Activated T-helper 1 cell treated with anti-CD3 and anti-CD28 coated beads, Interleukin-2, amount 50 U/mL, for 16 hours (primary cell): ENCODE results near the gene RPL18.

Experiments
- DNase-seq, 2 donors: peaks; one replicate each; pipeline ENCODE4 v3.0.0-alpha.2; 2020; ENCODE audit warnings: low read depth in 1 of 2, low spot score in 1 of 2

Gene RPL18

DNA sequence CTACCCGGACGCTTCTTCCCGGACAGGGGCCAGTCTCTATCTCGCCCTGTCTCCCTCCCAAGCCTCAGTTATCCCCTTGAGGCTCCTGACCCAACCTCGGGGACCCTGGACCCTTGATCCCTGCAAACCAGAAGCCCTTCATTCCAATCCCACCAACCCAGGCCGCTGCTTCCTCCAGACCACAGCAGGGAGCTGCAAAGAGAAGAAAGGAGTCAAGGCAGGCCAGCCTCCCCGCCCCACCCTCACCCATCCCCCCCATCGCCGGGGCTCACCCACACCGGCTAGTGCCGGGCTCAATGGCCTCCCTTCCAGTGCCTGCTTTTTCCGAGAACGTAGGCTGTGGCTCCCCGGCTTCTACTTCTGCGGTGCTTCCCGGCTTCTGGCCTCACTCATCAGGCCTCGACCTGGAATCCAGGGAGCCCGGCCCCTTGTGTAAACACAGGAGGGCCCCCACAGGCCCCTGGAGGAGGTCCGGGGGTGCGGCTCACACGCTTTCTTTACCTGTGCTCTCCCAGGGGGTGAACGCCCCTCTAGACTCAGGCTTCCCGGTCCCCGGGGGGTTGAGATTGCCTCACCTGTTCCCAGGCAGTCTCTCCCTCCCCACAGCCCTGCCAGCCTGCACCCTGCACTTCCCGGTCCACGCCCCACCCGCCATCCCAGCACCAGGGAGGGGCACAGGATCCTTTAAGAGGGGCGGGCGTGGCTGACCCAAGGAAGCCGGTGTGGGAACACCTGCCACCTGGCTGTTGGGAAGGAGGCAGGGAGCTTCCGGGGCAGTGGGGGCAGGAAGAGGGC lies 4.3 kb downstream of the RPL18 start, which contains the start of gene FAM83E:
FAM83E (minus strand) TSS at position 641 of the 795 bp plus-strand sequence. CDS start 1,704 bp downstream, outside the sequence.
- no peak for DNase-seq

DNA sequence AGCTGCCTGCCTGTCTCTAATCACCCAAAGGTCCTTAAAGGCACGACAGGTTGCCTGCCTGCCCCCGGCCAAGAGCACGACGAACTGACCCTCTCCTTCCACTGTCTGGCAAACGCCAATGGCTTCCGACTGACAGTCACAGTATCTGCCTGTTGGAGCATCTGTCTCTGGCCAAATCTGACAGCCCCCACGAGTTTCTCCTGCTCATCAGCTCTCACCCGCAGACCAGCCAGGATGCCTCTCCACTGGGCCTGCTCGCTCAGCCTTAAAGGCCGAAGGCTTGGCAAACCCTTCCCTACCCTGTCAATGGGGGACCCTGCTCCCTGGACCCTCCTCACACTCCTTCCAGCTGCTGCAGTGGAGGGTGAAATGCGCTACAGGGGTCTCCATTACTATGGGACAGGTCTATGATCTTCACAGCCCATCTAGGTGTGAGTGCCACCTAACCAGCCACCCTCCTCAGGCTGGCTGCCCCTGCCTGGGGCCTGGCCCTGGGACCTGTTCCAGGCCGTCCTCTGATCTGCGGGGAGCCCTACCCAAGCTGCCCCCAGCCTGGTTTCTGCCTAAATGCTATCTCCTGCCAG lies 5.0 kb downstream of the RPL18 start:
- no peak for DNase-seq

DNA sequence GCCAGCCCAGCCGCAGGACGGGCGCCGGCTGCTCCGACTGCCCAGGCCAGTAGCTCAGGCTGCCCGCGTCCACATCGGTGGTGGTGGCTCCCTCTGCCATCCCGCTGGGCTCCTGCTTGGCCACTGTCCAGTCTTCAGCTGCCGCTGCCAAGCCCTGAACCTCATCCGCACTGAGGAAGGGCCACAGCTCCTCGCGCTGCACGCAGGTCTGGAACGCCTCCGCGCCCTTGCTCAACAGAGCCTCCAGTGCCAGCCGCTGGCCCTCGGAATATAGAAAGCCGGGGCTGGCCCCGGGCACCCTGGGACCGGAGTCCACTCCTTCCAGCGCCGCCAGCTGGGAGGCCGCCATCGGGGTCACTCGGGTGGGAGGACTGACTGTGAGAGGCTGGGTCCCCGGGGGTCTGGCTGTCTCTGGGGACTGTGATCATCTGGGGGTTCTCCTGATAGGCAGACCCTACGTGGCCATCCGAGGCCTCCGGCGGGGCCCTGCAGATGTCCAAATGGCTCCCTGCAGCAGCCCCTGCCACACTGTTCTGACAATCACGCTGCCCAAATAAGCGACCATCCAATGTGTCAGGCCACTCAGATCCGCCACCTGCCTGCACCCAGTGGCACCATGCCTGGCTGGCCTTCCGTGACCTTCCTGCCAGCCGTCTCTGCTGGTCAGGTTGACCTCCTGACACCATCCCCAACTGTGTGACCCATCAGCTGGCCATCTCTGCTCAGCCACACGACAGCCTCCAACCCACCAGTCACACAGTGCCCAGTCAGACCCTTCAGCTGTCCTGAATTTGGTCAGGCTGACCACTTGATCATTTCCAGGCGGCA lies 5.7 kb downstream of the RPL18 start:
- DNase-seq: no peak

DNA sequence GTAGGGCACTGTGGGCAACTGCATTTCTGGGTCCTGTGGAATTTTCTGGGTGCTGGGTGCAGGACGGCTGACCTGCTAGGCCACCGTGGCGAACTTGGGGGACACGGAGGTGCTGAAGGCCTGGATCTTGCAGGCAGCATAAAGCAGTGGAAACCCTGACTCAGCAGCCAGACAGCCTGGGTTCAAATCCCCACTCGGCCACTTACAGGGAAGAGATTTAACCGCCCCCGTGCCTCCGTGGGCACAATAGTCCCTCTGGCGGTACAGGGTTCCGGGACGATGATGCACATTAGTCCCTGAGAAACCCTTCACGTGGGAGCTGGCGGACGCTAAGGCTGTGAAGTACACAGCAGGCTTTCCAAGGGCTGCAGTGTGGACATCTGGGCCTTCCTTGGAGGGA lies 7.1 kb downstream of the RPL18 start:
- DNase-seq: no peak

DNA sequence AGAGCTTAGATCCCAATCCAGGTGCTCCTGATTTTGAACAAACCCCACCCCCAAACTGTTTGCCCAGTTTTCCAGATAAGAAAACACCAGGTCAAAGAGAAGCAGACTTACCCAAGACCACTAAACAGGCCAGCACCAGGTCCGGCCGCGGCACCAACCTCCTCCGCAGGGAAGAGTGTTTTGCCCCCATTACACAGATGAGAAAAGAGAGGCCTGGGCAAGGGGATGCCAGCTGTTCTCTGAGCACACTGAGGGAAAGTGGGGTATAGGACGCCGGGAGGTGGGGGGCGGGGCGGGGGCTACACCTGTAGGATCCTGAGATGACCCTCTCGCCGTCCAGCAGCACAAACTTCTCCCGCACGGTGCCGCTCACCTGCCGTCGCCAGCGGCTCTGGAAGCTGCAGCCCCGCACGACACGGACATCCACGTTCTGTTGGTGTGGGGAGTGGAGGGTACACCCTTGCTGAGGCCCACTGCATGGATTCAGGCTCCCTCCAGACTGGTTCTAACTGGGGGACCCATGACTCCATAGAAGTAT lies 9.3 kb downstream of the RPL18 start:
- no peak for DNase-seq

DNA sequence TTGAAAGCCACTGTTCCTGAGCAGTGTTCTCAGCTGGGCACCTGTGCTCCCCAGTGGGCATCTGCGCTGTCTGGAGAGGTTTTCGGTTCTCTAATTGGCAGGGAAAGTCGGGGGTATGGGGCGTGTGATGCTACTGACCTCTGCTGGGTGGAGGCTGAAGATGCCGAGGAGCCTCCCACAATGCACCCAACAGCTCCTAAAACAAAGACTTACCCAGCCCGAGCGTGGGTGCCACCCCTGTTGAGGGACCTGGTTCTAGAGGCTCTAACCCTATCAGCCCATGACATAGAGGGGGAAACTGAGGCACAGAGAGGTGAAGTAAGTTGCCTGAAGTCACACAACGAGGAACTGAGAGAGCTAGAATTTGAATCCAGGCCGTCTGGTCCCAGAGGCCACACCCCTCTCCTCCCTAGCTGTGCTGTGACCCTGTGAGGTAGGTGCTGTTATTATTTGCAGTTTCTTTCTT lies 10.1 kb downstream of the RPL18 start:
- no peak for DNase-seq

DNA sequence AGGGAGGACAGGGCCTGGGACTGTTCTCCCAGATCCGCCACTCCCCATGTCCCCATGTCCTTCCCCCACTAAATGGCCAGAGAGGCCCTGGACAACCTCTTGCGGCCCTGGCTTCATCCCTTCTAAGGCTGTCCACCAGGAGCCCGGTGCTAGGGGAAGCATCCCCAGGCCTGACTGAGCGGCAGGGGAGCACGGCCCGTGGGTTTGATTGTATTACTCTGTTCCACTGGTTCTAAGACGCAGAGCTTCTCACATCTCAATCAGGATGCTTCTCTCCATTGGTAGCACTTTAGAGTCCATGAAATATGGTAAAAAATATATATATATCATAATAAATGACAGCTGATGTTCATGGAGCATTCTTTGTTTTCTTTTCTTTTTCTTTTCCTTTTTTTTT lies 11.6 kb downstream of the RPL18 start:
- no peak for DNase-seq

DNA sequence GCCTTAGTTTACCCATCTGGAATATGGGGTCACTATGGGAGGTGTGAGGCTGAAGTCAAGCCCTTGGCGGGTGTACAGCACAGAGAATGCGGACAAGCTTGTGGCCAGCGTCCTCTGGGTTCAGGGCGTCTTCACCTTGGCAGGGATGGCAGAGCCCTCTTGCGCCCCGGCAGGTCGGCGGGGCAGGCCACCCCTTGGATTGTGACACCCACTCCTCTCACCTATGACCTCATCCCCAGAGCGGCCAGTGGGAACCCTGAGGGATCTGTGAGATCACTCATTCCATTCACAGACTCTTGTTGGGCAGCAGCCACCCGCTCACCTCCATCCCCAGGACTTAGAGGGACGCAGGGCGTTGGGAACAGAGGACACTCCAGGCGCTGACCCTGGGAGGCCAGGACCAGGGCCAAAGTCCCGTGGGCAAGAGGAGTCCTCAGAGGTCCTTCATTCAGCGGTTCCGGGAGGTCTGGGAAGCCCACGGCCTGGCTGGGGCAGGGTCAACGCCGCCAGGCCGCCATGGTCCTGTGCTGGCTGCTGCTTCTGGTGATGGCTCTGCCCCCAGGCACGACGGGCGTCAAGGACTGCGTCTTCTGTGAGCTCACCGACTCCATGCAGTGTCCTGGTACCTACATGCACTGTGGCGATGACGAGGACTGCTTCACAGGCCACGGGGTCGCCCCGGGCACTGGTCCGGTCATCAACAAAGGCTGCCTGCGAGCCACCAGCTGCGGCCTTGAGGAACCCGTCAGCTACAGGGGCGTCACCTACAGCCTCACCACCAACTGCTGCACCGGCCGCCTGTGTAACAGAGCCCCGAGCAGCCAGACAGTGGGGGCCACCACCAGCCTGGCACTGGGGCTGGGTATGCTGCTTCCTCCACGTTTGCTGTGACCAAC lies 12.3 kb downstream of the RPL18 start, which contains the start of gene SPACA4:
SPACA4 (plus strand) TSS at position 280 of the 896 bp plus-strand sequence; CDS start at position 517, 237 bp downstream.
- no peak for DNase-seq

DNA sequence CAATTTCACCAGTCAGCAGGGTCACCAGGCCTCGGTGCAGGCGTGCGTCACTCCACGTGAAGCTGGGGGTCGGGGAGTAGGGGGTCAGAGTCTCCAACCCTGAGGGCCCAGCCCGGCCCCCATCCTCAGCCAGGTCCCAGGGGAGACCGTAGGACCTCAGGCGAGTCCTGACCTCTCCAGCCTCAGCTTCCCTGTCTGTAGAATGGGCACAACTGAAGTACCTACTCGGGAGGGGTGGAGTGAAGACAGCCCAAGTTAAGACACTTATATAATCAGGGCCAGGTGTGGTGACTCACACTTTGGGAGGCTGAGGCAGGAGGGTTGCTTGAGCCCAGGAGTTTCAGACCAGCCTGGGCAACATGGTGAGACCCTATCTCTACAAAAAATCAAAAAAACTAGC lies 15.1 kb downstream of the RPL18 start:
- DNase-seq: no peak

DNA sequence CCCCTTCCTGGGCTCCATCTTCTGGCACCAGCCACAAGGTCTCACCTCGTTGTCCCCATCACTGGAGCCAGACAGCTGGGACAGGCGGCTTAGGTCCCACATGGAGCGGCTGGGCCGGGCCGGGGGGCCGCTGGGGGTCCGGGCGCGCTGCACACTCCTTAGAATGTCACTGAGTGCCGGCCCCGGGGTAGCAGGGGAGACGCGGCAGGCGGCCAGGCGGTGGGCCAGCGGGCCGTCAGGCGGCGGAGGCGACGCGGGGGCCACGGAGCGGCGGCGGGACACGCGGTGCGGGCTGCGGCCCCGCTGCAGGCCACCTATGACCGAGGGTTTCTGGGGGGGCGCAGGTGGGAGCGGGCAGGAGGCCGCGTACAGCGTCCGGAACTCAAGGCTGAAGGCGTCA lies 15.5 kb downstream of the RPL18 start:
- DNase-seq: no peak

DNA sequence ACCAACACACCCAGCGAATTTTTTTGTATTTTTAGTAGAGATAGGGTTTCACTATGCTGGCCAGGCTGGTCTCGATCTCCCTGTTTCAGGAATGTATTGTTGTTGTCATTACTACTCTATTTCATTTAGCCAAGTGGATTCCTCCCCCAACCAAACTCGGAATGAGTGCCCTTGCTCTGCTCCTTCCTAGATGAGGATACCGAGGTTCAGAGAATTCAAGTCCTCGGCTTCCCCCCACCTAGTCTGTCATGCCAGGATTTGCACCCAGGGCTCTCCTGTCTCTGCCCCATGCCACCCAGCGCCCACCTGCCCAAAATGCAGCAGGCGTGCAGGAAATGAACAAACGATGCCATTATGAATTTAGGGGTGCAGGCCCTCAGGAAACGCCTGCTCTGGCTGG lies 16.0 kb downstream of the RPL18 start:
- no peak for DNase-seq

DNA sequence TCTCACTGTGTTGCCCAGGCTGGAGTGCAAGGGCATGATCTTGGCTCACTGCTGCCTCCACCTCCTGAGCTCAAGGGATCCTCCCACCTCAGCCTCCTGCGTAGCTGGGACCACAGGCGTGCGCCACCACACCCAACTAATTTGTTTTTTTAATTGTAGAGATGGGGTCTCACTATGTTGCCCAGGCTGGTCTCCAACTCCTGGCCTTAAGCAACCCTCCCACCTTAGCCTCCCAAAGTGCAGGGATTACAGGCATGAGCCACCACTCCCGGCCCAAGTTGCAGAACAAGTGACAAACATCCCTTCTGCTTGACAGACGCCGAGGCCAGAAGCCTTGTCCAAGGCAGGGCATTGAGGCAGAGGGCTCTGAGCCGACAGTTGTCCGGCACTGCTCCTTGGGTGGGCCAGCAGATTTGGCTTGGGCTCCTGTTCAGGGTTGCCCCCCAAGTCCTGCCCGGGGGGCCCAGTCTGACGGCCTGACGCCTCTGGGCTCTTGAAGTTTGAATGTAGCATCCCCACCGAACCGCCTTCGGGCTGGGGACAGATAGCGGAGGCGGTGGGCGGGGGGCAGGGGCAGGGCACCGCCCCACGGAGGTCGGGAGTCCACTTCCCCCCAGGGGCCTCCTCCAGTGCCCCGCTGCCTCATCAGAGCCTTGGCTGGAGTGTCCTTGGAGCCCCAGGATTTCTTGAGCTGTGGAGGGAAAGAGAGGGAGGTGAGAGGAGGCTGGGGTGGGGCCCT lies 18.1 kb downstream of the RPL18 start:
- no peak for DNase-seq

DNA sequence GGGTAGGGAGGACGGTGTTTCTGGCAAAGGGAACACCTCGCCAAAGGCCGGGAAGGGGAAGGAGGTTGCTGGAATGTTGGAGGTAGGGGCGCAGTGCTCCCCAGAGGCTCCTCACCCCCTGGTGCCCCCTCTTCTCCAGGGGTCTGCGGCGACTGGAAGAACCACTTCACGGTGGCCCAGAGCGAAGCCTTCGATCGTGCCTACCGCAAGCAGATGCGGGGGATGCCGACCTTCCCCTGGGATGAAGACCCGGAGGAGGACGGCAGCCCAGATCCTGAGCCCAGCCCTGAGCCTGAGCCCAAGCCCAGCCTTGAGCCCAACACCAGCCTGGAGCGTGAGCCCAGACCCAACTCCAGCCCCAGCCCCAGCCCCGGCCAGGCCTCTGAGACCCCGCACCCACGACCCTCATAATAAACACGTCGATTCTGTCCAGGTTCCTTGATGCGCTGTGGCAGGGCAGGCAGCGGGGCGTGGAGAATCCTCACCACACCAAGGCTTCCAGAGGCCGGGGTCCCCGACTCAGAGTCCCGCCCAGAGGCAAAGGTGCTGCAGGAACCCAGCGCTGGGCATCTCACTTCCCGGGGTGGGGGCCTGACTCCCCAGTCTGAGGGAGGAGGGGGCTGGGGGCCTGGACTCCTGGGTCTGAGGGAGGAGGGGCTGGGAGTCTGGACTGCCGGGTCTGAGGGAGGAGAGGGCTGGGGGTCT lies 19.8 kb downstream of the RPL18 start:
- DNase-seq: no peak

DNA sequence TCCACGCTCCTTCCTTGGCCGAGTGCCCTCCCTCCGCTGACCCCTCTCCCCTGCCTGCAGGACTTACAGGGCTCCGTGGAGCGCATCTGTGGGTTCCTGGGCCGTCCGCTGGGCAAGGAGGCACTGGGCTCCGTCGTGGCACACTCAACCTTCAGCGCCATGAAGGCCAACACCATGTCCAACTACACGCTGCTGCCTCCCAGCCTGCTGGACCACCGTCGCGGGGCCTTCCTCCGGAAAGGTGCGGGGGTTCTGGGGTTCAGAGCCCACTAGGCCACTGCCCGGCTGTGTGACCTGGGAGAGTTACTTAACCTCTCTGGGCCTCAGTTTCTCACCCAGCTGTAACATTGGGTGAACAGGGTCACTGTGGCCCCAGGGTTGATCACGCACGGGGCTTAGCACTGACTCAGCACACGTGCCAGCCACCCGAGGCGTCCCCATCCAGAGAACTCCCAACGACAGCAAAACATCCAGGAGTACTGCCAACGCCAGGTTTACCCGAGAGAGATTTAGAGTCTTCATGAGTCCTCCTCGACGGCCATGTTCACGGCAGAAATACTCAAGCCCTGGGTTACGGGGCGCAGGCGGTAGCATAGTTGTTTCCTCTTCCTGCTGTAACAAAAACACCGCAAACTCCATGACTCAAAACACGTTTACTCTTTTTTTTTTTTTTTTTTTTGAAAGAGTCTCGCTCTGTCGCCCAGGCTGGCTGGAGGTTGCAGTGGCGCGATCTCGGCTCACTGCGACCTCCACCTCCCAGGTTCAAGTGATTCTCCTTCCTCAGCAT lies 22.1 kb downstream of the RPL18 start:
- no peak for DNase-seq

DNA sequence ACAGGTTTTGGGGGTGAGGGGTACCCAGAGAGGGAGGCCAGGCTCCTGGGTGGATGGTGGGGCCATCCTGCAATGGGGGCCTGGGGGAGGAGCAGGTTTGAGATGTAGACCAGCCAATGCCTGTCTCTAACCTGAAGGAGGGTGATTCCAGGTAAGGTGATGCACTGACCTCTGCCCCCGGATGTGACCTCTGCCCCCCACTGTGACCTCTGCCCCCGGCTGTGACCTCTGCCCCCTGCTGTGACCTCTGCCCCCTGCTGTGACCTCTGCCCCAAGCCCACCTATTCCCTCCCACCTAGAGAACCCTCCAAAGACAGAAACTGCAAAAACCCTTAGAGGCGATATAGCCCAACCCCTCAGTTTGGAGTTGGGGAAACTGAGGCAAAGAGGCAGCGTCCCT lies 22.7 kb downstream of the RPL18 start:
- DNase-seq: no peak

DNA sequence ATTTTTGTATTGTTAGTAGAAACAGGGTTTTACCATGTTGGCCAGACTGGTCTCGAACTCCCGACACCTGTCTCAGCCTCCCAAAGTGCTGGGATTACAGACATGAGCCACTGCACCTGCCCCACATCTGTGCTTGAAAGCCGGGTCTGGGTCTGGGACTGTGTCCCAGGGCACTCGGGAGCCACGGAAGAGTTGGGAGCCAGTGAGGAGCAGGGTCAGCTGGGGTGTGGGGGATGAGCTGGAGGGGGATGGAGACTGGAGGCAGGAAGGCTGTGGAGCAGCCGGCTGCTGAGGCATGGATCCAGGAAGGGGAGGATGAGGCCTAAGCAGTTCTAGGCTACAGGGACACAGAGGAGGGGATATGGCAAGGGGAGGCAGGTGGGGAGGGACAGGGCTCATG lies 23.1 kb downstream of the RPL18 start:
- no peak for DNase-seq

DNA sequence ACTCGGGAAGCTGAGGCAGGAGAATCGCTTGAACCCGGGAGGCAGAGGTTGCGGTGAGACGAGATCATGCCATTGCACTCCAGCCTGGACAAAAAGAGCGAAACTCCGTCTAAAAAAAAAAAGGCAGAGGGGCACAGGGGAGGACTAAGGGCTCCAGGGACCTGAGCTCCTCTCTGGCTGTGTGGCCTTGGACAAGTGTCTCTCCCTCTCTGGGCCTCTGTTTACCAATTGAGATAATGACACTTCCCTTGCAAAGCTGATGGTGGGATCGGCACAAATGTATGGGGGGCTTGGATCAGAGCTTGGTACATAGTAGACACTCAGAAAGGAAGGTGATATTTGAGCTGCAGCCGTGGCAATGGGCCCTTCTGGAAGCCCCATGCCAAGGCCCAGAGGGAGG lies 23.8 kb downstream of the RPL18 start:
- no peak for DNase-seq

DNA sequence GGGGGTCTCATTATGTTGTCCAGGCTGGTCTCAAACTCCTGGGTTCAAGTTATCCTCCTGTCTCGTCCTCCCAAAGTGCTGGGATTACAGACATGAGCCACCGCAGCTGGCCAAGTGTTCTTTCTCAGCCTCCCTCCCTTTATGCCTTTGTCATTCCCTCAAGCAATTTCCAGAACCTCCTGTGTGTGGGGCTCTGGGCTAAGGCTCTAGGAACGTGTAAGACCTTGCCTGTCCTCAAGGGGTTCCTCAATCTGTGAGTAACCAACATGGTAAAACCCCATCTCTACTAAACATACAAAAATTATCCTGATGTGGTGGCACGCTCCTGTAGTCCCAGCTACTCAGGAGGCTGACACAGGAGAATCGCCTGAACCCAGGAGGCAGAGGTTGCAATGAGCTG lies 28.0 kb downstream of the RPL18 start:
- DNase-seq: no peak
